CD4-positive, alpha-beta T cell treated with Interleukin-6 at 100 ng/mL for 8 hours (primary cell): ENCODE measurements around the gene HELQ.
"Not testable (repeated sequence)": the region's sequence is repeated elsewhere in the genome, so short reads cannot be mapped to it uniquely, and the experiment has no call there.

Experiments used
- DNase-seq: peaks from one replicate; pipeline ENCODE4 v3.0.0-alpha.2; 2020; ENCODE audit warnings: mixed read lengths, low spot score

Gene HELQ, protein sequence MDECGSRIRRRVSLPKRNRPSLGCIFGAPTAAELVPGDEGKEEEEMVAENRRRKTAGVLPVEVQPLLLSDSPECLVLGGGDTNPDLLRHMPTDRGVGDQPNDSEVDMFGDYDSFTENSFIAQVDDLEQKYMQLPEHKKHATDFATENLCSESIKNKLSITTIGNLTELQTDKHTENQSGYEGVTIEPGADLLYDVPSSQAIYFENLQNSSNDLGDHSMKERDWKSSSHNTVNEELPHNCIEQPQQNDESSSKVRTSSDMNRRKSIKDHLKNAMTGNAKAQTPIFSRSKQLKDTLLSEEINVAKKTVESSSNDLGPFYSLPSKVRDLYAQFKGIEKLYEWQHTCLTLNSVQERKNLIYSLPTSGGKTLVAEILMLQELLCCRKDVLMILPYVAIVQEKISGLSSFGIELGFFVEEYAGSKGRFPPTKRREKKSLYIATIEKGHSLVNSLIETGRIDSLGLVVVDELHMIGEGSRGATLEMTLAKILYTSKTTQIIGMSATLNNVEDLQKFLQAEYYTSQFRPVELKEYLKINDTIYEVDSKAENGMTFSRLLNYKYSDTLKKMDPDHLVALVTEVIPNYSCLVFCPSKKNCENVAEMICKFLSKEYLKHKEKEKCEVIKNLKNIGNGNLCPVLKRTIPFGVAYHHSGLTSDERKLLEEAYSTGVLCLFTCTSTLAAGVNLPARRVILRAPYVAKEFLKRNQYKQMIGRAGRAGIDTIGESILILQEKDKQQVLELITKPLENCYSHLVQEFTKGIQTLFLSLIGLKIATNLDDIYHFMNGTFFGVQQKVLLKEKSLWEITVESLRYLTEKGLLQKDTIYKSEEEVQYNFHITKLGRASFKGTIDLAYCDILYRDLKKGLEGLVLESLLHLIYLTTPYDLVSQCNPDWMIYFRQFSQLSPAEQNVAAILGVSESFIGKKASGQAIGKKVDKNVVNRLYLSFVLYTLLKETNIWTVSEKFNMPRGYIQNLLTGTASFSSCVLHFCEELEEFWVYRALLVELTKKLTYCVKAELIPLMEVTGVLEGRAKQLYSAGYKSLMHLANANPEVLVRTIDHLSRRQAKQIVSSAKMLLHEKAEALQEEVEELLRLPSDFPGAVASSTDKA

DNA sequence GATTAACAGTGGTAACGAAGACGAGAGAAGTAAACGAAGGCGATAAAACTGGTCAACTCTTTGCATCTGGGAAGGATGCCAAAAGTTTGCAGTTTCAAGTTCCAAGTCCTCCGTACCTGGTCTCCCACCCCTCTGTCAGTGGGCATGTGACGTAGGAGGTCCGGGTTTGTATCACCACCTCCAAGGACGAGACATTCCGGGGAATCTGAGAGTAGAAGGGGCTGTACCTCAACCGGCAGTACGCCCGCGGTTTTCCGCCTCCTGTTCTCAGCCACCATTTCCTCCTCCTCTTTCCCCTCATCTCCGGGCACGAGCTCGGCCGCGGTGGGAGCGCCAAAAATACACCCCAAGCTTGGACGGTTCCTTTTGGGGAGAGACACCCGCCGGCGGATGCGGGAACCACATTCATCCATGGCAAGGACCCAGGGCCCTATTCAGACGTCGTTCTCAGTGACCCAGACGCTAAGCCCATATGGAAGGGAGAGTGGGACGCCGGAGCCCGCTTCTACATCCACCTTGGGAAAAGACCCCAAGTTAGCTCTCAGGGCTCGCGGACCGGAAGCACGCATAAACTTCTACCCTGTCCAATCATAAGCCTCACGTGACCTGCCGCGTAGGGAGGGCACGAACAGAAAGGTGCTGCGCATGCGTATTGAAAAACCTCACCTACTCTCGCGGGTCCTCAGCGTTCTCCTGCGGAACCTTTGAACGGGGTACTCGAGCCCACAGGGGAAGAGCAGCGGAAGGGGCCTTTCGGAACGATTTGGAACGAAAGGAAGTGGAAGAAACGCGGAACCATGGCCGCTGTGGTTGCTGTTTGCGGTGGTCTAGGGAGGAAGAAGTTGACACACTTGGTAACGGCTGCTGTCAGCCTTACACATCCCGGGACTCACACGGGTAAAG is at the start of gene HELQ, which contains the start of gene MRPS18C:
TSS of gene HELQ (minus strand) at position 543 of the 903 bp plus-strand sequence. CDS start at position 413, 130 bp downstream.
TSS of gene MRPS18C (plus strand) at position 778 of the 903 bp plus-strand sequence. CDS start at position 798, 20 bp downstream.
- peak; percentile 97 for DNase-seq

GRCh38 chr4:83504996-83505395 is 49.4 kb upstream of the HELQ start:
- DNase-seq = no peak

- DNase-seq = no peak
Measured at GRCh38 chr4:83504503-83504902, 48.9 kb upstream of the HELQ start.

GRCh38 chr4:83503974-83504373 is 48.4 kb upstream of the HELQ start:
- DNase-seq = peak; percentile 52

DNA sequence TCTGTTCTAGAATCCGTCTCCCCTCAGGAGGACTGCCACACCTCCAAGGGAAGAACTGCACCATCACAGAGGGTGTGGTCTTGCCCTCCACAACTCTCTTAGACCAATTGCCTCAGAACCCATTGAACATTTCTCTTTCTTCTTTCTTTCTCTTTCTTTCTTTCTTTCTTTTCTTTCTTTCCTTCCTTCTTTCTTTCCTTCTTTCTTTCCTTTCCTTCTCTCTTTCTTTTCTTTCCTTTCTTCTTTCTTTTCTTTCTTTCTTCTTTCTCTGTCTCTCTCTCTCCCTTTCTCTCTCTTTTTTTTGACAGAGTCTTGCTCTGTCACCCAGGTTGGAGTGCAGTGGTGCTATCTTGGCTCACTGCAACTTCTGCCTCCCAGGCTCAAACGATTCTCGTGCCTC is 46.0 kb upstream of the HELQ start:
- not testable (repeated sequence) for DNase-seq

GRCh38 chr4:83498187-83498586 is 42.6 kb upstream of the HELQ start:
- no peak for DNase-seq

DNA sequence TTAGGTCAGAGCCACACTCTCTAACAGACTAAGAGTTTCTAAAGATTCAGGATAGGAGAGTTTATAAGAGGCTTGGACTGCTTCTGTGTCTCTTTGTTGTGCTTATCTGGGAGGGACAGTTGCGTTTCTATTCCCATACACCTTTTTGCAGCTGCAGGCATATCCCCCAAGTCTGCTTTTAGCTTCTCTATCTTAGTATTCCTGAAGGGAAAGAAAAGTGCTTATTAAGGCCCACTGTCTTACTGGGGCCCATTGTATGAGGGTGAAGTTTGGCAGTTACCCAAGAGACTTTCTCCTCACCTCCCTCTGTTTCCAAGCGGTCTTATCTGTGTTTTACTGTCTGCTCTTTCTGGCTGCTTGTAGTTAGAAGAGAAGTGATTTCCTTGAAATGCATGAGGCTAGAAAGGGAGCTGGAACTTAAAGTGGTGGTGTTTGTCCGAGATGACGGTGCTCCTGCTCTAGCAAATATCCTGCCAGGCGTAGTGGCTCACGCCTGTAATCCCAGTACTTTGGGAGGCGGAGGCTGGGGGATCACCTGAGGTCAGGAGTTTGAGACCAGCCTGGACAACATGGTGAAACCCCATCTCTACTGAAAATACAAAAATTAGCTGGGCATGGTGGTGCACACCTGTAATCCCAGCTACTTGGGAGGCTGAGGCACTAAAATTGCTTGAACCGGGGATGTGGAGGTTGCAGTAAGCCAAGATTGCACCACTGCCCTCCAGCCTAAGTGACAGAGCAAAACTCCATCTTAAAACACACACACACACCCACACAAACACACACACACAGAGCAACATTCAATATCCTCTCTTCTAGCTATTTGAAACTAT is 40.7 kb upstream of the HELQ start:
- DNase-seq = not testable (repeated sequence)

DNA sequence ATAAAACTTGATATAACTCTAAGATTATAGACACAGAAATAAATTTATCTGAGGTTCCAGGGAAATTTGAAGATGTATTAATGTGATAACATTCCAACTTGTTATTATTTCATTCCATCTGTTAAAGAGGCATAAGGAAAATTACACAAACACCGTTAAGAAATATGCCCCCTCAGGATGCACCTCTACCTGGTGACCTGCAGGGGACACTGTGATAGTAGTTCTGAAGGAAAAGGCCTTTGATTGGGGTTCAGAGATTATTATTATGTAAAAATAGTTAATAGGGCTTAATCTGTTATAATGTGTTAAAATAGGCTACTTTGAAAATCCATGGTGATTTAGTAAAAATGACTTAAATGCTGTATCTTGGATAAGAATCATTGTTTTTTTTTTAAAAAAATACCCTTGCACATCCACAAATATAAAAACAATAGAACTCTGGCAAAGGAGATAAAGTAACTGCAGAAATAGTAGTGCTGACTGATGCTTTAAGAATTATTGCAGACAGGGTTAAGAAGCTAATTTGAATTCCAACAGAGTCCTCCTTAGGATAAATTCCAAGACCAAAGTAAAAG is 35.3 kb upstream of the HELQ start:
- peak; percentile 34 for DNase-seq

DNA sequence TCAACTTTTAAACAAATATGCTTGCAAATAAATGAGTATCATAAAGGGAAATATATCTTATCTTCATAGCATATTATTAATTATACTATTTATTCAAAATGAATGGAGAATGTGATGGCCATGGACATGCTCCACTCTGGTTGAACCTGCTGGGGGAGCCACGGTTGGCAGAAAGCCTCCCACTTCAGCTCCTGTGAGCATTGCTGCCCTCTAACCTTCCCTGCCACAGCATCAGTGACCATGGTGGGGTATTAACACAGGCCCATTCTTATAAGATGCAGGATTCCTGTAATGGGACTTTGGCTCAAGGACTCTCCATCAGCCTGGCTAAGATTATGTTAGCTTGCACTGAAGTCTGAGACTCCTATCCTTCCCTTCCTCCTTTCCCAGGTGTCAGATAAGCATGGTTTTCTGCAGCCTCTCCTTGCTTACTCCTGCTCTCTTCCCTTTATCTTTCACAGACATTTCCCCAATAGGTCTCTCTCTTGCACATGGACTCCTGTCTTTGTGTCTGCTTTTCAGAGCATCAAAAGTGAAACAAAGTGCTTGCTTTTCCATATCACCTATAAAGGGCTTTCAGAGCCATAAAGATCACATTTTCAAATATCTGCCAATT is 34.2 kb upstream of the HELQ start:
- DNase-seq = no peak

- no peak for DNase-seq
Measured at GRCh38 chr4:83486457-83487129, 31.0 kb upstream of the HELQ start.

DNA sequence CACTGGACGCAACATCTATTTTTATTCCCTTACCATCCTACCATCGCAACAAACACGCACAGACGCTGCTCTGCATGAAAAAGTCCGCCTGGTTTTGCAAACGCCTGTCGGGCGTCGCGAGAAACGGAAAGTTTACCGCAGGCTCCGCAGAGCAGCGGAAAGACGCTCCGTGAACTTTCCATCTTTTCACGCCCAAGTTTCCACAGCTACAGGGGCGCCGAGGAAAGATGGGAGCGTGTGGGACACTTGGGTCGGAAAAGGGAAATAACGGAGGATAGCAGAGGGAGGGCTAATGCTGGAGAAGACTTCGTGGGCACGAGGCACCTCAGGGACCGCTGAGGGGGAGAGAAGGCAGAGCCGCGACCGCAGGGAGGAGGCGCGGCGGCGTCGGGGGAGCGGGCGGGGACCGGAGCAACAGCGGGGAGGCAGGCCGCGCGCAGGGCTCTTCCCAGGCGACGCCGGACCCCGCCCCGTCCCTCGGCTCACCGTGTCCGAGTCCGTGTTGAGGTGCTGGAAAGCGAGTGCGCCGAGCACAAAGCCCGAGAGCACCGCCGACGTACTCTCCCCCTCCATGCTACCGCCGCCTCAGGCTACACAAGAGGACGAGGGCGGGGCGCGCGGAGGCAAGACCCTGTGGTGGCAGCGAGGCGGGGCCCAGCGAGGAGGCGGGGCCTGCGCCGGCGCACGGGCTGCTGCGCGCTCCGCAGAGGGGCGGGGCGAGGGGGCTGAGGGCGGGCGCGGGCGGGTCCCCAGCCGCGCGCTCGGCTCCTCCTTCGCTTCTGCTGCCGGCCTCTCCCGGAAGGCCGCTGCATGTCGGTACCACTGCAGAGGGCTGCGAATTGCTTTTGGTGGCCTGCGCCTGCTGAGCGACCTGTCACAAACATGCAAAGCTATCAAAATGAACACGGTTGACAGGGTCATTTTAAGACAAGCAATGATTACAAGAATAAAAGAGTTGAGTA is 29.2 kb upstream of the HELQ start, which contains the start of gene ABRAXAS1:
TSS of gene ABRAXAS1 (minus strand) at position 601 of the 962 bp plus-strand sequence. CDS start at position 573, 28 bp downstream.
- peak; percentile 92 for DNase-seq

GRCh38 chr4:83473966-83474365 is 18.3 kb upstream of the HELQ start:
- no peak for DNase-seq

DNA sequence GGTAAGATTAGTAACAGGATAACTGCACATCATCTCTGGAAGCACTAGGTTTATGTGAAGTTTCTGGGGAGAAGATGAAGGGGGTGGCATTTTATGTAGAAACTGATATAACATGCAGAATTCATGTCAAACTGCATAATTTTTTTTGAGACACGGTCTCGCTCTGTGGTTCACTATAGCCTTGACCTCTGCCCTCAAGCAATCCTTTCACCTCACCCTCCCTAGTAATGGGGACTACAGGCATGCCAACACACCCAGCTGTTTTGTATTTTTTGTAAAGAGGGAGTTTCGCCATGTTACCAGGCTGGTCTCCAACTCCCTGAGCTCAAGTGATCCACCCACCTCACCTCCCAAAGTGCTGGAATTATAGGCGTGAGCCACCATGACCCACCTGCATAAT is 17.8 kb upstream of the HELQ start:
- DNase-seq = no peak

- no peak for DNase-seq
Measured at GRCh38 chr4:83456184-83456501, 520 bp upstream of the HELQ start.

- no peak for DNase-seq
Measured at GRCh38 chr4:83454686-83455085, 937 bp downstream of the HELQ start.

DNA sequence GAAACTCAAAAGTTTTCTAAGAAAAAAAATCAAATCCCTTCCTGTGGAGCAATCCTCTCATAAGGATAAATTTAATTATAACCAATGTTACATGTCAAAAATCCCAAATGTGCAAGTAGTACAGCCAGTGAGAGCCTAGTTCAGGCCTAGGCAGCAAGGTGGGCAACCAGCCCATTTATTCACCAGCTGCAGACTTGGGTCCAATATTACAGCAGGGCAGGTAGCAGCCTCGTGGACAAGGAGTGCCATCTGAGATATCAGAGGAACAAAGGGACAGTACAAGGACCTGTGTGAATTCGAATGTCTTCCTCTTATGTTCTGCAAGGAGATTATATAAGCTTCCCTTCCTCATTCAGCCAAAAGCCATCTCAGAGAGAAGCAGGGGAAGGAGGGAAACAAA is 6.6 kb downstream of the HELQ start:
- DNase-seq = no peak

GRCh38 chr4:83440899-83441298 is 14.7 kb downstream of the HELQ start:
- no peak for DNase-seq
